Testis (tissue), 2 donors: ENCODE data around the gene LRP1B.

Source experiments
- CTCF ChIP-seq, 3 experiments: fragments of 450-650 bp in 2 of 3; fragments of 200-600 bp in 1 of 3; sonication (generic) in 1 of 3; IDR thresholded peaks; one replicate each; pipeline ENCODE4 v1.5.1; 2016 to 2019; ENCODE audit warnings: antibody characterized with exemption in 3 of 3, mild to moderate bottlenecking in 2 of 3, moderate library complexity in 1 of 3
- POLR2A ChIP-seq: fragments of 450-650 bp; IDR thresholded peaks from one replicate; pipeline ENCODE4 v1.6.1; 2017; ENCODE audit warnings: antibody characterized with exemption, mild to moderate bottlenecking, moderate library complexity

DNA sequence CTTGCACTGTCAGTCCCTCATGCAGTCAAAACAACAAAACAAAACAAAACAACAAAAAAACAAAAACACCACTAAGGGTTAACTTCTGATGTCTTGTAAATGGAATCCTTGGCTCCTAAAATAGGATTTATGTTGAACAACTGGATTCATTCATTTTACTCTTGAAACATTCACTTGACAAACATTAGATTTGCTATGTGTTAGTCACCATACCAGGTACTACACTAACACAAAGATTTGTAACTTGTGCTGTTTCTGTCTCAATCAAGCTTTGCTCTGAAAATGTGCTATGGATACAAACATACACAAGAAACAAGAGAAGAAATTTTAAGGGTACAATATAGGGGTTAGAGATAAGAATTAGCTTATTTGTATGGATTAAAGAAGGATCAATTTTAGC, 812.8 kb downstream of the LRP1B start:
- TF ChIP-seq CTCF (IDR thresholded peaks at IDR 0.05) (no peak), POLR2A (no peak)
